ENCODE results near the gene GRK5.

The GRK5 gene

GRCh38 chr10:119403921-119404320, 196.6 kb downstream of the GRK5 start:
- no peak for DNase-seq (ENCODE audit: low read depth)
- TF ChIP-seq, protein P1, sequence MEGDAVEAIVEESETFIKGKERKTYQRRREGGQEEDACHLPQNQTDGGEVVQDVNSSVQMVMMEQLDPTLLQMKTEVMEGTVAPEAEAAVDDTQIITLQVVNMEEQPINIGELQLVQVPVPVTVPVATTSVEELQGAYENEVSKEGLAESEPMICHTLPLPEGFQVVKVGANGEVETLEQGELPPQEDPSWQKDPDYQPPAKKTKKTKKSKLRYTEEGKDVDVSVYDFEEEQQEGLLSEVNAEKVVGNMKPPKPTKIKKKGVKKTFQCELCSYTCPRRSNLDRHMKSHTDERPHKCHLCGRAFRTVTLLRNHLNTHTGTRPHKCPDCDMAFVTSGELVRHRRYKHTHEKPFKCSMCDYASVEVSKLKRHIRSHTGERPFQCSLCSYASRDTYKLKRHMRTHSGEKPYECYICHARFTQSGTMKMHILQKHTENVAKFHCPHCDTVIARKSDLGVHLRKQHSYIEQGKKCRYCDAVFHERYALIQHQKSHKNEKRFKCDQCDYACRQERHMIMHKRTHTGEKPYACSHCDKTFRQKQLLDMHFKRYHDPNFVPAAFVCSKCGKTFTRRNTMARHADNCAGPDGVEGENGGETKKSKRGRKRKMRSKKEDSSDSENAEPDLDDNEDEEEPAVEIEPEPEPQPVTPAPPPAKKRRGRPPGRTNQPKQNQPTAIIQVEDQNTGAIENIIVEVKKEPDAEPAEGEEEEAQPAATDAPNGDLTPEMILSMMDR (IDR thresholded peaks at IDR 0.05; ENCODE audit: control insufficient read depth, extremely low read depth, insufficient read depth) = no peak
- H3K4me3 ChIP-seq (ENCODE audit: low read depth, low read length) = no peak overlapping the region

- TF ChIP-seq, protein P1 (IDR thresholded peaks at IDR 0.05; ENCODE audit: control insufficient read depth, extremely low read depth, insufficient read depth) = no peak
- no peak overlapping the region for H3K4me3 ChIP-seq (ENCODE audit: low read depth, low read length)
- DNase-seq (ENCODE audit: low read depth) = no peak
Measured at GRCh38 chr10:119404719-119405519, 197.5 kb downstream of the GRK5 start.

DNA sequence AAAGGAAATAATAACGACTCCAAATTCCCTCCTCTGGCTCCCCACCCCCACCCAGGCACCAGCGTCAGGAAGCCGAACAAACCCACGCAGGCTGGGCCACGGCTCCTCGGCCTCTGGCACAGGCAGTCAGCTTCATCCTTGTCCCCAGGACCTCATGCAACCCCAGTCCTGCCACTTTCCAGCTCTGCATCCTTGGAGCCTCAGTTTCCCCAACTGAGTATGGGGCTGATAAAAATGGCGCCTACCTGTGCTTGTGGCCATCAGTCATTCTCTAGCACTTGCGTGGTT, 198.1 kb downstream of the GRK5 start:
- TF ChIP-seq, protein P1 (IDR thresholded peaks at IDR 0.05; ENCODE audit: control insufficient read depth, extremely low read depth, insufficient read depth) = no peak
- DNase-seq (ENCODE audit: low read depth) = no peak
- H3K4me3 ChIP-seq (ENCODE audit: low read depth, low read length) = no peak overlapping the region

DNA sequence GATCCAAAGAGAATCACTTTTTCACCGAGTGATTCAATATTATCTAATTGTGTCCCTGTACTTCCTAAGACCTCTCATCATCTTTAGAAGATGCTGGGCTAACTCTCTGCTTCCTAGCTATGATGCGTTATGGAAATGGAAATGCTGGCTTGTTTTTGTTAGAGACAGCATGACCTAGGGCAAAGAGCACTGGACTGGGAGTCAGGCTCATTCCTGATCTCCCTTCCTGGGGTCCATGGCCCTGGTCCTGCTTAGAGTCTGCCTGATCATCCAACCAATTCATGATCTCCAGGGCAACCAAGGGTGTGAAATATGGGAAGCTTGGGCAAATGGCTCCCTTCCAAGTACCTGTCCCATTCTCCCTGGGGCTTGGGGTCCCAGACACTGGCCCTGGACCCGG, 198.8 kb downstream of the GRK5 start:
- DNase-seq (ENCODE audit: low read depth) = no peak
- no peak overlapping the region for H3K4me3 ChIP-seq (ENCODE audit: low read depth, low read length)
- TF ChIP-seq, protein P1 (IDR thresholded peaks at IDR 0.05; ENCODE audit: control insufficient read depth, extremely low read depth, insufficient read depth) = no peak

GRCh38 chr10:119406601-119407253, 199.4 kb downstream of the GRK5 start:
- TF ChIP-seq, protein P1 (IDR thresholded peaks at IDR 0.05; ENCODE audit: control insufficient read depth, extremely low read depth, insufficient read depth) = no peak
- DNase-seq (ENCODE audit: low read depth) = no peak
- H3K4me3 ChIP-seq (ENCODE audit: low read depth, low read length) = no peak overlapping the region

- TF ChIP-seq, protein P1 (IDR thresholded peaks at IDR 0.05; ENCODE audit: control insufficient read depth, extremely low read depth, insufficient read depth) = no peak
- no peak for DNase-seq (ENCODE audit: low read depth)
- H3K4me3 ChIP-seq (ENCODE audit: low read depth, low read length) = no peak overlapping the region
Measured at GRCh38 chr10:119407254-119407777, 199.9 kb downstream of the GRK5 start.
